NB4 (cell line): Measurements from ENCODE around the gene SMC5.

Experiments used
- CTCF ChIP-seq: IDR thresholded peaks from one replicate; pipeline ENCODE4 v1.5.1; 2012; ENCODE audit warnings: low read depth, low read length
- MAX ChIP-seq: IDR thresholded peaks from 2 replicates; pipeline ENCODE4 v1.6.1; 2011; ENCODE audit warnings: low read depth, low read length
- POLR2A ChIP-seq: IDR thresholded peaks from 2 replicates; pipeline ENCODE4 v1.6.1; 2011; ENCODE audit warnings: mild to moderate bottlenecking; ENCODE audit not compliant: insufficient read length; ENCODE audit errors: extremely low read depth

GRCh38 chr9:70298245-70298771, 39.5 kb downstream of the SMC5 start:
- TF ChIP-seq CTCF (no peak), POLR2A (no peak), MAX (no peak)
